ENCODE measurements around the gene FOXP1. TPM values are rescaled to one million over a fixed set of nuclear protein-coding genes. Genes with fewer than 3 reads are reported as not detected.

Gene FOXP1
- polyA plus RNA-seq, 1 donor (not counting 4 experiments of a cell fraction or from before 2014, with no cell fraction given) = 14.6 TPM

DNA sequence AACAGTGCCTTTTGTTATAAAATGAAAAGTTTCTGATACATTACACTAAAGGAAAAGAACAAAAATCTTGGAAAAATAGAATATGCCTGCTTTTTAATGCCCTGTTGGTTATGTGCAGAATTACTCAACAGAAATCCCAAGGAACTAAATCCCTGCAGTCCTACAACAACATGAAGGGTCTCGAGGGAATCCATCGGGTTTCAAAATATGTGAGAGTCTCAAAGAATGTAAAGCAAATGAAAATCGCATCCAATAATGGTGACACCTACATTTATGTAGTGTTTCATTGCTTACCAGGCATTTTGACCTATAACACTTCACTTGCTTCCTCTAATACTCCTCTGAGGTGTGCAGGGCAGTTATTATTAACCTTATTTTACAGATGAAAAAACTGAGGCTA lies 411.3 kb downstream of the FOXP1 start:
- Histone ChIP-seq H3K27me3 (ENCODE audit: control insufficient read depth, extremely low read depth, insufficient read depth, low read length) (no peaks in the 10 kb centered on the region), H3K9me1 (ENCODE audit: control insufficient read depth, extremely low read depth, insufficient read depth, low read length) (no peaks in the 10 kb centered on the region), H3K79me2 (ENCODE audit: control insufficient read depth, insufficient read depth, low read length) (no peaks in the 10 kb centered on the region), H3K27ac (ENCODE audit: control insufficient read depth, insufficient read depth, low read length) (no peak overlapping the region), H3K9me3 (ENCODE audit: control insufficient read depth, low read depth, low read length) (no peaks in the 10 kb centered on the region), H2AFZ (ENCODE audit: control insufficient read depth, low read length) (no peak overlapping the region), H3K4me3 (ENCODE audit: control insufficient read depth in 2 of 3, extremely low read depth in 1 of 3, insufficient read depth in 2 of 3, low read depth in 1 of 3, low read length in 3 of 3) (no peak overlapping the region), H4K20me1 (ENCODE audit: control insufficient read depth, extremely low read depth, insufficient read depth, low read length) (no peaks in the 10 kb centered on the region), H3K36me3 (ENCODE audit: control insufficient read depth in 2 of 2, extremely low read depth in 1 of 2, insufficient read depth in 2 of 2, low read length in 2 of 2) (no peaks in the 10 kb centered on the region), H3K4me2 (ENCODE audit: control insufficient read depth, extremely low read depth, insufficient read depth, low read depth, low read length) (no peak overlapping the region), H3K9ac (ENCODE audit: control insufficient read depth, extremely low read depth, insufficient read depth, low read length) (no peak overlapping the region), H3K4me1 (ENCODE audit: control insufficient read depth, extremely low read depth, insufficient read depth, low read length) (no peaks in the 10 kb centered on the region)
- dilution Hi-C loops (cut with MboI; ENCODE audit: extremely low pct_ligation_motif_present, low sequenced_read_pairs) = no loop called here
- no peak for DNase-seq (ENCODE audit: low read depth, low spot score)
- FAIRE-seq = no peak
- no peak for TF ChIP-seq EZH2 (IDR thresholded peaks at IDR 0.05; ENCODE audit: low read length)
- TF ChIP-seq, protein P1, sequence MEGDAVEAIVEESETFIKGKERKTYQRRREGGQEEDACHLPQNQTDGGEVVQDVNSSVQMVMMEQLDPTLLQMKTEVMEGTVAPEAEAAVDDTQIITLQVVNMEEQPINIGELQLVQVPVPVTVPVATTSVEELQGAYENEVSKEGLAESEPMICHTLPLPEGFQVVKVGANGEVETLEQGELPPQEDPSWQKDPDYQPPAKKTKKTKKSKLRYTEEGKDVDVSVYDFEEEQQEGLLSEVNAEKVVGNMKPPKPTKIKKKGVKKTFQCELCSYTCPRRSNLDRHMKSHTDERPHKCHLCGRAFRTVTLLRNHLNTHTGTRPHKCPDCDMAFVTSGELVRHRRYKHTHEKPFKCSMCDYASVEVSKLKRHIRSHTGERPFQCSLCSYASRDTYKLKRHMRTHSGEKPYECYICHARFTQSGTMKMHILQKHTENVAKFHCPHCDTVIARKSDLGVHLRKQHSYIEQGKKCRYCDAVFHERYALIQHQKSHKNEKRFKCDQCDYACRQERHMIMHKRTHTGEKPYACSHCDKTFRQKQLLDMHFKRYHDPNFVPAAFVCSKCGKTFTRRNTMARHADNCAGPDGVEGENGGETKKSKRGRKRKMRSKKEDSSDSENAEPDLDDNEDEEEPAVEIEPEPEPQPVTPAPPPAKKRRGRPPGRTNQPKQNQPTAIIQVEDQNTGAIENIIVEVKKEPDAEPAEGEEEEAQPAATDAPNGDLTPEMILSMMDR (optimal IDR thresholded peaks at IDR 0.05 in 1 of 3, IDR thresholded peaks at IDR 0.05 in 1 of 3, conservative IDR thresholded peaks at IDR 0.05 in 1 of 3; ENCODE audit: extremely low read depth in 1 of 3, insufficient read depth in 2 of 3, low read length in 3 of 3) = no peak

DNA sequence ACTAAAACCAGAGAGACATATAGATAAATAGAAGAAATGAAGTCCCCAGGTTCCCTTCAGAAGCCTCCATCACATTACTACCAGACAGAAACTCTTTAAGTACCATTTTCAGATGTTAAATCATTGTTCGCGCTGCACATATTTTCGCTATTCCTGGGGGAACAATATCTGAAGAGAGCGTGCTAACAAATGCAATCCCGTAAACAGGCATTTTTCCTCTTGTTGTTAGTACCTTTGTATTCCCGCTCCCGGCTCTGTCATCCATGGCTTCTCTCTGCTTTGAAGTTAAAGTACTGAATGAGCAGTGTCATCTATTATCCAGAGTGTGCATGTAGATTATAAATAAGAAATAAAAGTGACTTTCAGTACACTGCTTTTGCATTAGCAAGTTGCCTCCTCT lies 412.3 kb downstream of the FOXP1 start:
- Histone ChIP-seq H2AFZ (ENCODE audit: control insufficient read depth, low read length) (no peak overlapping the region), H4K20me1 (ENCODE audit: control insufficient read depth, extremely low read depth, insufficient read depth, low read length) (no peaks in the 10 kb centered on the region), H3K36me3 (ENCODE audit: control insufficient read depth in 2 of 2, extremely low read depth in 1 of 2, insufficient read depth in 2 of 2, low read length in 2 of 2) (no peaks in the 10 kb centered on the region), H3K9ac (ENCODE audit: control insufficient read depth, extremely low read depth, insufficient read depth, low read length) (no peak overlapping the region), H3K4me3 (ENCODE audit: control insufficient read depth in 2 of 3, extremely low read depth in 1 of 3, insufficient read depth in 2 of 3, low read depth in 1 of 3, low read length in 3 of 3) (no peak overlapping the region), H3K4me1 (ENCODE audit: control insufficient read depth, extremely low read depth, insufficient read depth, low read length) (no peaks in the 10 kb centered on the region), H3K27ac (ENCODE audit: control insufficient read depth, insufficient read depth, low read length) (no peak overlapping the region), H3K27me3 (ENCODE audit: control insufficient read depth, extremely low read depth, insufficient read depth, low read length) (no peaks in the 10 kb centered on the region), H3K9me1 (ENCODE audit: control insufficient read depth, extremely low read depth, insufficient read depth, low read length) (no peaks in the 10 kb centered on the region), H3K9me3 (ENCODE audit: control insufficient read depth, low read depth, low read length) (no peaks in the 10 kb centered on the region), H3K4me2 (ENCODE audit: control insufficient read depth, extremely low read depth, insufficient read depth, low read depth, low read length) (no peak overlapping the region), H3K79me2 (ENCODE audit: control insufficient read depth, insufficient read depth, low read length) (no peaks in the 10 kb centered on the region)
- FAIRE-seq (no peak), DNase-seq (ENCODE audit: low read depth, low spot score) (no peak)
- dilution Hi-C loops (cut with MboI; ENCODE audit: extremely low pct_ligation_motif_present, low sequenced_read_pairs) = no loop called here
- TF ChIP-seq EZH2 (IDR thresholded peaks at IDR 0.05; ENCODE audit: low read length) = no peak
- TF ChIP-seq, protein P1 (optimal IDR thresholded peaks at IDR 0.05 in 1 of 3, IDR thresholded peaks at IDR 0.05 in 1 of 3, conservative IDR thresholded peaks at IDR 0.05 in 1 of 3; ENCODE audit: extremely low read depth in 1 of 3, insufficient read depth in 2 of 3, low read length in 3 of 3) = no peak

Data from keratinocyte (primary cell).